ENCODE measurements around the gene NUP210. TPM values are rescaled to one million over a fixed set of nuclear protein-coding genes. Genes with fewer than 3 reads are reported as not detected.

The NUP210 gene
- total RNA-seq, 3 donors from 2014 or later = 6.7 to 14.8 (median 8.1) TPM

- no peak for TF ChIP-seq CTCF (IDR thresholded peaks at IDR 0.05)
- H3K9me3 ChIP-seq = no peaks in the 10 kb centered on the region
- intact Hi-C loops (cut with DNase I, micrococcal nuclease) = no loop called here
- ATAC-seq (no peak), DNase-seq (no peak)
- no peak overlapping the region for H3K4me3 ChIP-seq
- no peaks in the 10 kb centered on the region for H3K36me3 ChIP-seq (ENCODE audit: low read depth)
- H3K4me1 ChIP-seq (ENCODE audit: low read depth) = no peaks in the 10 kb centered on the region
Observed at GRCh38 chr3:13358051-13358450, 62.1 kb downstream of the NUP210 start.

GRCh38 chr3:13357074-13357473, 63.0 kb downstream of the NUP210 start:
- no peak for ATAC-seq
- Histone ChIP-seq H3K9me3 (no peaks in the 10 kb centered on the region), H3K4me1 (ENCODE audit: low read depth) (no peaks in the 10 kb centered on the region), H3K36me3 (ENCODE audit: low read depth) (no peaks in the 10 kb centered on the region), H3K4me3 (no peak overlapping the region)
- TF ChIP-seq CTCF (IDR thresholded peaks at IDR 0.05) = no peak
- intact Hi-C loops (cut with DNase I, micrococcal nuclease) = no loop called here
- no peak for DNase-seq

- TF ChIP-seq CTCF (IDR thresholded peaks at IDR 0.05) = no peak
- Histone ChIP-seq H3K36me3 (ENCODE audit: low read depth) (no peaks in the 10 kb centered on the region), H3K9me3 (no peaks in the 10 kb centered on the region), H3K4me1 (ENCODE audit: low read depth) (no peaks in the 10 kb centered on the region), H3K4me3 (no peak overlapping the region)
- DNase-seq = no peak
- intact Hi-C loops (cut with DNase I, micrococcal nuclease) = no loop called here
- no peak for ATAC-seq
Observed at GRCh38 chr3:13353936-13354542, 66.1 kb downstream of the NUP210 start.

GRCh38 chr3:13353506-13353905, 66.6 kb downstream of the NUP210 start:
- ATAC-seq (no peak), DNase-seq (no peak)
- Histone ChIP-seq H3K9me3 (no peaks in the 10 kb centered on the region), H3K36me3 (ENCODE audit: low read depth) (no peaks in the 10 kb centered on the region), H3K4me3 (no peak overlapping the region), H3K4me1 (ENCODE audit: low read depth) (no peaks in the 10 kb centered on the region)
- no peak for TF ChIP-seq CTCF (IDR thresholded peaks at IDR 0.05)
- intact Hi-C loops (cut with DNase I, micrococcal nuclease) = no loop called here

- intact Hi-C loops (cut with DNase I, micrococcal nuclease) = no loop called here
- Histone ChIP-seq H3K4me3 (no peak overlapping the region), H3K4me1 (ENCODE audit: low read depth) (no peaks in the 10 kb centered on the region), H3K36me3 (ENCODE audit: low read depth) (no peaks in the 10 kb centered on the region), H3K9me3 (no peaks in the 10 kb centered on the region)
- ATAC-seq (no peak), DNase-seq (no peak)
- TF ChIP-seq CTCF (IDR thresholded peaks at IDR 0.05) = no peak
Observed at GRCh38 chr3:13352621-13353131, 67.4 kb downstream of the NUP210 start.

GRCh38 chr3:13349823-13350222, 70.3 kb downstream of the NUP210 start:
- intact Hi-C loops (cut with DNase I, micrococcal nuclease) = no loop called here
- DNase-seq (no peak), ATAC-seq (no peak)
- TF ChIP-seq CTCF (IDR thresholded peaks at IDR 0.05) = no peak
- no peak overlapping the region for H3K4me3 ChIP-seq
- no peaks in the 10 kb centered on the region for H3K4me1 ChIP-seq (ENCODE audit: low read depth)
- H3K9me3 ChIP-seq = no peaks in the 10 kb centered on the region
- no peaks in the 10 kb centered on the region for H3K36me3 ChIP-seq (ENCODE audit: low read depth)
